ENCODE results near the gene SELENOM. TPM values are rescaled to one million over a fixed set of nuclear protein-coding genes. Genes with fewer than 3 reads are reported as not detected.
A peak's percentile ranks its signal among the peaks of the same experiment; 100 is the strongest.

The SELENOM gene
- total and polyA plus RNA-seq, 2 donors (not counting 1 experiment from before 2014, with no cell fraction given), result 130 to 132 TPM

GRCh38 chr22:31154975-31155374, 47.6 kb upstream of the SELENOM start:
- H2AFZ ChIP-seq (ENCODE audit: low read length), result no peak overlapping the region
- DNase-seq (ENCODE audit: low read depth in 2 of 2), result peak in 1 of 2 donors; percentile 50
- no peaks in the 10 kb centered on the region for H3K36me3 ChIP-seq (ENCODE audit: control insufficient read depth, insufficient read depth, low read length)
- H3K79me2 ChIP-seq (ENCODE audit: control insufficient read depth, insufficient read depth, low read length), result no peaks in the 10 kb centered on the region
- TF ChIP-seq CTCF (conservative IDR thresholded peaks at IDR 0.05 in 1 of 2, IDR thresholded peaks at IDR 0.05 in 1 of 2; ENCODE audit: low read depth in 1 of 2, low read length in 2 of 2) (no peak), EZH2 (IDR thresholded peaks at IDR 0.05; ENCODE audit: low read length, missing control alignments) (no peak)
- no peak overlapping the region for H3K9ac ChIP-seq (ENCODE audit: insufficient read depth, low read length)
- no peaks in the 10 kb centered on the region for H4K20me1 ChIP-seq (ENCODE audit: control insufficient read depth, extremely low read depth, insufficient read depth, low read length)
- H3K27ac ChIP-seq (ENCODE audit: insufficient read depth, low read length), result no peak overlapping the region
- no peaks in the 10 kb centered on the region for H3K9me3 ChIP-seq (ENCODE audit: control insufficient read depth, insufficient read depth, low read depth, low read length)
- H3K27me3 ChIP-seq (ENCODE audit: control insufficient read depth, insufficient read depth, low read length), result no peaks in the 10 kb centered on the region
- H3K4me3 ChIP-seq (replicated peaks in 1 of 4; ENCODE audit: control extremely low read depth in 1 of 4, insufficient read depth in 1 of 4, low read depth in 3 of 4, low read length in 4 of 4), result no peak overlapping the region
- peaks cover 7% of the 10 kb centered on the region for H3K4me1 ChIP-seq (ENCODE audit: control insufficient read depth, extremely low read depth, insufficient read depth, low read length)
- H3K4me2 ChIP-seq (ENCODE audit: extremely low read depth, insufficient read depth, low read length), result peak overlapping the region; percentile 45

GRCh38 chr22:31153357-31153756, 46.0 kb upstream of the SELENOM start:
- Histone ChIP-seq H3K27me3 (ENCODE audit: control insufficient read depth, insufficient read depth, low read length) (no peaks in the 10 kb centered on the region), H3K36me3 (ENCODE audit: control insufficient read depth, insufficient read depth, low read length) (no peaks in the 10 kb centered on the region)
- no peak for DNase-seq (ENCODE audit: low read depth in 2 of 2)

GRCh38 chr22:31151872-31152271, 44.5 kb upstream of the SELENOM start:
- no peak overlapping the region for H3K4me3 ChIP-seq (replicated peaks in 1 of 4; ENCODE audit: control extremely low read depth in 1 of 4, insufficient read depth in 1 of 4, low read depth in 3 of 4, low read length in 4 of 4)
- TF ChIP-seq CTCF (conservative IDR thresholded peaks at IDR 0.05 in 1 of 2, IDR thresholded peaks at IDR 0.05 in 1 of 2; ENCODE audit: low read depth in 1 of 2, low read length in 2 of 2) (no peak), EZH2 (IDR thresholded peaks at IDR 0.05; ENCODE audit: low read length, missing control alignments) (no peak)
- H3K27ac ChIP-seq (ENCODE audit: insufficient read depth, low read length), result no peak overlapping the region
- no peak for DNase-seq (ENCODE audit: low read depth in 2 of 2)
- H3K9ac ChIP-seq (ENCODE audit: insufficient read depth, low read length), result no peak overlapping the region
- H3K79me2 ChIP-seq (ENCODE audit: control insufficient read depth, insufficient read depth, low read length), result no peaks in the 10 kb centered on the region
- no peaks in the 10 kb centered on the region for H3K9me3 ChIP-seq (ENCODE audit: control insufficient read depth, insufficient read depth, low read depth, low read length)
- H3K4me1 ChIP-seq (ENCODE audit: control insufficient read depth, extremely low read depth, insufficient read depth, low read length), result peaks cover 7% of the 10 kb centered on the region
- H3K4me2 ChIP-seq (ENCODE audit: extremely low read depth, insufficient read depth, low read length), result no peak overlapping the region
- H2AFZ ChIP-seq (ENCODE audit: low read length), result no peak overlapping the region
- H4K20me1 ChIP-seq (ENCODE audit: control insufficient read depth, extremely low read depth, insufficient read depth, low read length), result no peaks in the 10 kb centered on the region
- H3K27me3 ChIP-seq (ENCODE audit: control insufficient read depth, insufficient read depth, low read length), result no peaks in the 10 kb centered on the region
- H3K36me3 ChIP-seq (ENCODE audit: control insufficient read depth, insufficient read depth, low read length), result no peaks in the 10 kb centered on the region

More at GRCh38 chr22:31153357-31153756, 46.0 kb upstream of the SELENOM start:
- Histone ChIP-seq H3K27ac (ENCODE audit: insufficient read depth, low read length) (no peak overlapping the region), H3K79me2 (ENCODE audit: control insufficient read depth, insufficient read depth, low read length) (no peaks in the 10 kb centered on the region), H4K20me1 (ENCODE audit: control insufficient read depth, extremely low read depth, insufficient read depth, low read length) (no peaks in the 10 kb centered on the region), H3K4me2 (ENCODE audit: extremely low read depth, insufficient read depth, low read length) (no peak overlapping the region), H2AFZ (ENCODE audit: low read length) (no peak overlapping the region), H3K4me3 (replicated peaks in 1 of 4; ENCODE audit: control extremely low read depth in 1 of 4, insufficient read depth in 1 of 4, low read depth in 3 of 4, low read length in 4 of 4) (no peak overlapping the region), H3K9ac (ENCODE audit: insufficient read depth, low read length) (no peak overlapping the region), H3K9me3 (ENCODE audit: control insufficient read depth, insufficient read depth, low read depth, low read length) (no peaks in the 10 kb centered on the region), H3K4me1 (ENCODE audit: control insufficient read depth, extremely low read depth, insufficient read depth, low read length) (peaks cover 7% of the 10 kb centered on the region)
- TF ChIP-seq CTCF (conservative IDR thresholded peaks at IDR 0.05 in 1 of 2, IDR thresholded peaks at IDR 0.05 in 1 of 2; ENCODE audit: low read depth in 1 of 2, low read length in 2 of 2) (no peak), EZH2 (IDR thresholded peaks at IDR 0.05; ENCODE audit: low read length, missing control alignments) (no peak)
